CD4-positive, alpha-beta T cell treated with Interferon gamma for 1 hour (primary cell): ENCODE measurements around the gene PAQR9.

Experiments used
- DNase-seq: peaks from one replicate; pipeline ENCODE4 v3.0.0-alpha.2; 2020

Gene PAQR9

GRCh38 chr3:142947799-142948575 lies 15.5 kb downstream of the PAQR9 start:
- no peak for DNase-seq

- no peak for DNase-seq
Observed at GRCh38 chr3:142947352-142947751, 16.1 kb downstream of the PAQR9 start.

DNA sequence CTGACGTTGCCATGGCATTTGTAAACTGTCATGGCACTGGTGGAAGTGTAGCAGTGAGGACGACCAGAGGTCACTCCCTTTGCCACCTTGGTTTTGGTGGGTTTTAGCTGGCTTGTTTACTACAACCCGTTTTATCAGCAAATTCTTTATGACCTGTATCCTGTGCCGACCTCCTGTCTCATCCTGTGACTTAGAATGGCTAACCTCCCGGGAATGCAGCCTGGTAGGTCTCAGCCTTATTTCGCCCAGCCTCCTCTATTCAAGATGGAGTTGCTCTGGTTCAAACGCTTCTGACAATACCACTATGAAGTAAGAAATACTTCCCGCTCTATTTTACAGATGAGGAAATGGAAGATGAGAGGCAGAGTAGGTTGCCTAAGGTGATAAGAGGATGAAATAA lies 16.6 kb downstream of the PAQR9 start:
- DNase-seq: no peak

GRCh38 chr3:142945023-142945422 lies 18.5 kb downstream of the PAQR9 start:
- no peak for DNase-seq

- no peak for DNase-seq
Observed at GRCh38 chr3:142944342-142944741, 19.1 kb downstream of the PAQR9 start.

GRCh38 chr3:142943870-142944269 lies 19.6 kb downstream of the PAQR9 start:
- no peak for DNase-seq

DNA sequence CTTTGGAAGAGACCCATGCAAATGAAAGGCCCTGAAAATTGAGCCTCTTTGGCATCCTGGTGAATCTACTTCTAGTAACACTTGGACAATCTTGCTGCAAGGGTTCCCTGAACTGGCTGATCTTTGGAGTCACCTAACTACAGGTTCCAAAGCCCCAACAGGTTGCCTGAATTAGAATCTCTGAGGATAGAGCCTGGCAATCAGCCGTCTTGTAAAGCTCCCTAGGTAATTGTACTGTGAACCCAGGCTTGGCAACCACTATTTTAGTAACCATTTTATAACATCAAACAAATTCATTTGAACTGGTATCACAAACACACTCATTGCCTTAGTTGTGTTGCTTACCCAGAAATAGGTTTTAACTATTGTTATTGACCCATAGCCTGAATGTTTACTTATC lies 20.1 kb downstream of the PAQR9 start:
- no peak for DNase-seq

DNA sequence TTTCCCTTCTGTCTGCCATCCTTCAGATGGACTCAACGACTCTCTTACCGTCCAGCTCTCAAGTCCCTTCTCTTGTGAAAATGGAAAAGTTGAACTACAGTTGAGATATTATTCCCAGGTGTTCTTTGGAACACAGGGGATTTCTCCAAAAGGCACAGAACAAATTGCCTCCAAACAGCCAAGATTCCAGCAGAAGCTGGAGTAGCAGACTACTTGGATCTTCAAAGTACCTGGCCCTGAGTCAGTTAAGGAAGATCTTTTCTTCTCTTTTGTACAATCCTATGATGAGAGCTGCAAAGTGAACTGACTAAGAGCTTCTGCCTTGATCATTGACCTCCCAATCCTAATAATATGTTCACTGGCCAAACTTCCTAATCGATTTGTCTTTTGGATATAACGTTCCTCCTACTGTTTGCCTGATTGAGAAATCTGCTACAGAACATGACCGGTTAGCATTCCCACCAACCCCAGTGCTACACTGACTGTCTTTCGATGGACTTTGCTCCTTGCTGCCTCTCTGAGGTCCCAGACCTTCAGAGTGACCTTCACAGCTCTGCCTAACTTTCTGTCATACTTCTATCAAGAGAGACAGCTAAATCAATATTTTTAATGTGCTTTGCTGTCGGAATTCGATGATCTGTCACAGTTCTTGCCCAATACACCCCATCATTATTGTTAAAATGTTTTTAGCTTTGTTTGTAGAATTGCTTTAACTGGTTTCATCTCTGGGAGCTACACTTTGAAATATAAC lies 21.9 kb downstream of the PAQR9 start:
- DNase-seq: no peak

DNA sequence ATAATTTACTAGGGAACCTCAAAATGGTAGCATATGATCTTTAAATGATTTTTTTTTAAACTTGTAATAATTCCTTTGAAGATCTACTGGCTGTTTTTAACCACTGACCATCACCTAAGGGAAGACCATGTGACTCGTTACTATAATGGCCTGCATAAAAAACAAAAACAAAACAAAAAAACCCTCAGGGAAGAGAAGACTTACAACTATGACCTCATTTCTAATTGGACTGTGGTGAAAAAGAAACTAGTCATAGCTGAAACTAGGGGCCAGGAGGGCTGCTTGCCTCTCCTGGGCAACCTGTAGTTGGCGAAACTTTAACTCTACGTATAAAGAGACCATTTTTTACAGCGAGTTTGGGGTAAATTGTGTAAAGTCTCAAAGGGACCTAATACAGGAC lies 23.0 kb downstream of the PAQR9 start:
- DNase-seq: no peak

DNA sequence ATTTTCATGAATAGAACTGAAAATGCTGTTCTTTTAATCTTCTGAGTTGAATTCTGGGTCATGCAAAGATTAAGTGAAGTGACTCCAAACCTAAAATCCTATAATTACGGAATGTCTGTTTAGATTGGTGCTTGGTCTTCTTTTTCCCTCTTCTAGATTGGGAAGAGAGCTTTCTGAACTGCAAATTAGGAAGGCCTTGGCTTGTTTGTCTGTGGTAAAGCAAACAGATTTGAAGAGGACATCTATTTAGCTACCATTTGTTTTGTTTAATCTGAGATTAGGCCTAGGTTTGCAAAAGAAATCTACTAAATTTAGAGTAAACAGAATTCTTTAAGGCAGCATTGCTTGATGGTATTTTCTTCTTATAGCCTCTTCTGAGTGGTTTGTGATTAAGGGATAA lies 23.5 kb downstream of the PAQR9 start:
- no peak for DNase-seq

- no peak for DNase-seq
Observed at GRCh38 chr3:142935963-142936362, 27.5 kb downstream of the PAQR9 start.

- DNase-seq: no peak
Observed at GRCh38 chr3:142934887-142935269, 28.6 kb downstream of the PAQR9 start.

GRCh38 chr3:142934128-142934886 lies 29.2 kb downstream of the PAQR9 start:
- DNase-seq: no peak

DNA sequence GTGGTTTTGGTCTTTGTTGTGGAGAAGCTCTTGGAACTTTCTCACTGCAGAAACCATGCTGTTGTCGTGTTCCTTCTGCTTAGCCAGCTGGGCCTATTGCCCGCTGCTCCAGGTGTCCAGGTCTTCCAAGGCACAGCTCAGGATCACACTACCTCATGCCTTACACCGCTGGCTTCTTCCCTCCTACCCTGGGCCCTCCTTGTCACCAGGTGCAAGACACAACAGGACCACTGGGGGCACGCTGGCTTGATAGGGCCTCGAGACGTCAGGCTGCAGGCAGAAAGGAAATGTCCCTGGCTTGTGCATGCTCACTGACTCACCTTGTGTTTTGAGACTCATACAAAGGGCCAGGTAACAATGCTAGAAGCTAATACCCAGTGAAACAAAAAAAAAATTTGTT lies 32.3 kb downstream of the PAQR9 start:
- no peak for DNase-seq

DNA sequence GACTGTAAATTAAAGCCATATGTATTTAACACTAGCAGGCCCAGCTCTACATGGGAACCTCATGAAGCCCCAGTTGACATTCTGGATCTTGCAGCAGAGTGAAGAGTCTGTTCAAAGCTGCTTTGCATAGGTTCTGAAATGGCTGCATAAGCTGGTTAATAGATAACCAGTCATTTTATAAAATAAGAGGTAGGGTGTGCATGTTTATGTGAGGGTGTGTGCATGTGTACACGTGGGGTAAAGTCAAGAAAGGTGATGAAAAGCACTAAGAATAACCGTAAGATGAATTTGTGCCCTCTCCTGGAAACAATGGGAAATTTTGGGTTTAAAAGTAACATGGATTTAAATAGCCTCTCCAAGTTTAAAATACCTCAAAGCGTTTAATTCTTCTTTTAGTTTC lies 33.0 kb downstream of the PAQR9 start:
- no peak for DNase-seq

DNA sequence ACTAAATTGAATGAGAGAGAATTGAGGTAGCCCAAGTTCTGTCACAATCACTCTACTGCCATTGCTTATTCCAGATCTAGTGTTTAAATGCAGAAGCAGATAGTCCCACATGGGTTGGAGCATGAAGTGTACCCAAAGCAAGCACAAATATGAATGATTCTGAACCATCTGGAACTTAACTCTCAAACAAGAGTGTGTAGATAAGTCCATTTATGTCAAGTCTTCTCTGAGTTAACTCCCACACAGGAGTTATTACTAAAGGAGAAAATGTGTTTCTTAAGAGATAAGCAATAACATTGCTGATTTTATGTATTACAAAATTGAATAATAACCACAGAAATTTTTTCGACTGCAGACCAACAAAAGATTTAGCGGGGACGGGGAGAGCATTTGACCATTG lies 33.6 kb downstream of the PAQR9 start:
- no peak for DNase-seq

DNA sequence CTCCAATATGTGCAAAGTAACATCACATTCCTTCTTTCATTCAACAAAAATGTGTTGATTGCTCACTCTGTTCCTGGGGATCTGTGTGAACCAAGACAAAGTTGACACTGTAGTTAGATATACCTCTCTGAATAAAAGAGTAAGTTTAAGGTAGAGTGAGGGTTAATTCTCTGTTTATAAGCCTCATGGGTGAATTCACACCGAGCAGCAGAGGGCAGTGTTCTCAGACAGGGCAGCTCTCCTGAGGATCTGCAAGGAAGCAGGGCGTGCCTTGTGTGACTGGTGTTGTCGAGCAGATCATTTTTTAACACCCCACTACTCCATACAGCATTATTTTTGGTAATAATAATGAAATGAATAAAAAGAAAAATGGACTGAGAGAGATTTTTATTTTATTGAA lies 34.4 kb downstream of the PAQR9 start:
- DNase-seq: no peak

GRCh38 chr3:142926368-142926944 lies 37.0 kb downstream of the PAQR9 start:
- DNase-seq: no peak

DNA sequence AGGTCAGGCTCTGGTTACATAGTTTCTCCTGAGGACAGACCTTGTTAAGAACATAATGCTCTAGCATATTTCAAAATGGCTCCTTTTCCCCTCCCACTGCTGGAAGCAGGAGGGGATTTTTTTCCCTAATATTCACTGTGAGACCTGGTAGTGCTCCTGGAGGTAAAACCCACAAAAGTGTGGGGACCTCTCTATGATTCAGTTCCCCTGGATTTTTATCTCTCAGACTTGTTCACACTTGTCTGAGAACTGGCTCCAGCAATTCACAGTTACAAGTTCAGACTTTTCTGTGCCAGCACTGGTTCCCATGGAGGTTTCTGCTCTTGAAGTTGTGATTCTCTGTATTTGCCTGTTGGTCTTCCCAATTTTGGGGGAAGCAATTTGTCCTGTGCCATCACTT lies 38.3 kb downstream of the PAQR9 start:
- DNase-seq: no peak

- no peak for DNase-seq
Observed at GRCh38 chr3:142923694-142924093, 39.8 kb downstream of the PAQR9 start.

- no peak for DNase-seq
Observed at GRCh38 chr3:142916605-142917004, 46.9 kb downstream of the PAQR9 start.

DNA sequence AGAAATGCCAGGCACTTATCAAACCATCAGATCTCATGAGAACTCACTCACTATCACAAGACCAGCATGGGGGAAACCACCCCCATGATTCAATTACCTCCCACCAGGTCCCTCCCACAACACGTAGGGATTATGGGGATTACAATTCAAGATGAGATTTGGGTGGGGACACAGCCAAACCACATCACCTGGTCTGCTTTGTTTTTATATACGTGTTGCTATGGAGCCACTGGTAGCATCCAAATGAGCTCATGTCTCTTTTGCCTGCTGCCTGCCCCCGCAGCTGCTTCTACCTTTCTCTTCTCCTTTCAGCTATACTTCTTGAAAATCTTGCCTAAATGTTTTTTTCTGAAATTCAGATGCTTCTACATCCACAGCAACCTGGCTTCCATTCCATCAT lies 47.8 kb downstream of the PAQR9 start:
- DNase-seq: no peak

- no peak for DNase-seq
Observed at GRCh38 chr3:142914286-142914811, 49.1 kb downstream of the PAQR9 start.
